ENCODE measurements around the gene M1AP.

Gene M1AP

DNA sequence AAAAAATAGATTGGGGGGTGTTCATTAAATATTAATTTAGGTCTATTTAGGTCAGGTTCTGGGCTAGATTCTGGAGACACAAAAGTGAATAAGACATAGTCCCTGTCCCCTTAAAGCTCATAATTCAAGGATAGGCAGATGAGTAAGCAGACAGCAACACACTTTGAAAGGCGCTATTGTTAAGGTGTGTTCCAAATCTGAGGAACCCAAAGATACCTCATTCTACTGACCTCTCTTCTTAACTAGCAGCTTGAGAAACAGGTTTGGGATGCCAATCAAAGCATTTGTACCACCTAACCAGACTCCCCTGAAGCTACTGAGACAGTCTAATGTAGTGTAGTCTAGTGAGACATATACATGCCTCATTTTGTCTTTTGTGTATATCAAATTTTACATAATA lies 40.8 kb upstream of the M1AP start:
- Histone ChIP-seq H3K9me2 (replicated peaks; ENCODE audit: insufficient read depth, low read length) (no peaks in the 10 kb centered on the region), H3K27ac (ENCODE audit: low read length) (no peak overlapping the region), H3K9me3 (replicated peaks; ENCODE audit: insufficient read depth, low read length) (no peaks in the 10 kb centered on the region), H2AFZ (ENCODE audit: low read length) (no peak overlapping the region), H3K27me3 (replicated peaks; ENCODE audit: insufficient read depth, low read length) (no peaks in the 10 kb centered on the region), H3K9ac (ENCODE audit: low read length) (no peak overlapping the region), H3K4me2 (ENCODE audit: low read depth, low read length) (no peak overlapping the region), H3K4me1 (ENCODE audit: low read length) (no peaks in the 10 kb centered on the region), H3F3A (ENCODE audit: insufficient read depth, low read length) (no peaks in the 10 kb centered on the region), H3K36me3 (replicated peaks; ENCODE audit: insufficient read depth, low read length) (no peaks in the 10 kb centered on the region), H4K20me1 (ENCODE audit: insufficient read depth, low read length) (no peaks in the 10 kb centered on the region), H3K79me2 (ENCODE audit: low read length) (no peaks in the 10 kb centered on the region), H3K4me3 (ENCODE audit: low read length) (no peak overlapping the region)
- TF ChIP-seq, protein P1, sequence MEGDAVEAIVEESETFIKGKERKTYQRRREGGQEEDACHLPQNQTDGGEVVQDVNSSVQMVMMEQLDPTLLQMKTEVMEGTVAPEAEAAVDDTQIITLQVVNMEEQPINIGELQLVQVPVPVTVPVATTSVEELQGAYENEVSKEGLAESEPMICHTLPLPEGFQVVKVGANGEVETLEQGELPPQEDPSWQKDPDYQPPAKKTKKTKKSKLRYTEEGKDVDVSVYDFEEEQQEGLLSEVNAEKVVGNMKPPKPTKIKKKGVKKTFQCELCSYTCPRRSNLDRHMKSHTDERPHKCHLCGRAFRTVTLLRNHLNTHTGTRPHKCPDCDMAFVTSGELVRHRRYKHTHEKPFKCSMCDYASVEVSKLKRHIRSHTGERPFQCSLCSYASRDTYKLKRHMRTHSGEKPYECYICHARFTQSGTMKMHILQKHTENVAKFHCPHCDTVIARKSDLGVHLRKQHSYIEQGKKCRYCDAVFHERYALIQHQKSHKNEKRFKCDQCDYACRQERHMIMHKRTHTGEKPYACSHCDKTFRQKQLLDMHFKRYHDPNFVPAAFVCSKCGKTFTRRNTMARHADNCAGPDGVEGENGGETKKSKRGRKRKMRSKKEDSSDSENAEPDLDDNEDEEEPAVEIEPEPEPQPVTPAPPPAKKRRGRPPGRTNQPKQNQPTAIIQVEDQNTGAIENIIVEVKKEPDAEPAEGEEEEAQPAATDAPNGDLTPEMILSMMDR (IDR thresholded peaks at IDR 0.05; ENCODE audit: low read length): no peak
- TF ChIP-seq EZH2phosphoT487 (IDR thresholded peaks at IDR 0.05; ENCODE audit: low read length) (no peak), EZH2 (optimal IDR thresholded peaks at IDR 0.05; ENCODE audit: low read depth, low read length) (no peak)
- DNase-seq: no peak

DNA sequence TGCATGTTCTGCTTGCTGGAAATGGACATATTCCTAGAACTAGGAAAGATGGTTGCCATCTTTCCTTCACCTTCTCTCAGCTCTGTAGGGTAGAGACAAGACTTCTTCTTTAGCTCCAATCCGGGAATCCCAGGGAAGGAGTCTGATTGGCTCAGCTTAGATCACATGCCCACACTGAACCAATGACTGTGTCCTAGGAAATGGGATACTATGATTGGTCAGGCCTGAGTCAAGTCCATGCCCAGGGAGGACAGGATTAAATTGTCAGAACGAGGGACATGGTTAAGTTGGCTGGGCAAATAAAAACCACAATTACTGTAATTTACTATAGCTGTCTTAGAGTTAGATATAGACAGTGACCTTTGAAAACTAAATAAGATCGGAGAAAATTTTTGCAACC lies 37.3 kb upstream of the M1AP start:
- TF ChIP-seq, protein P1 (IDR thresholded peaks at IDR 0.05; ENCODE audit: low read length): no peak
- TF ChIP-seq EZH2 (optimal IDR thresholded peaks at IDR 0.05; ENCODE audit: low read depth, low read length): no peak
- no peaks in the 10 kb centered on the region for H3K36me3 ChIP-seq (replicated peaks; ENCODE audit: insufficient read depth, low read length)
- no peak overlapping the region for H3K9ac ChIP-seq (ENCODE audit: low read length)
- no peak overlapping the region for H3K4me3 ChIP-seq (ENCODE audit: low read length)
- no peak overlapping the region for H3K4me2 ChIP-seq (ENCODE audit: low read depth, low read length)
- no peak overlapping the region for H2AFZ ChIP-seq (ENCODE audit: low read length)
- no peaks in the 10 kb centered on the region for H4K20me1 ChIP-seq (ENCODE audit: insufficient read depth, low read length)
- no peaks in the 10 kb centered on the region for H3K9me3 ChIP-seq (replicated peaks; ENCODE audit: insufficient read depth, low read length)
- no peaks in the 10 kb centered on the region for H3K4me1 ChIP-seq (ENCODE audit: low read length)
- H3F3A ChIP-seq (ENCODE audit: insufficient read depth, low read length): no peaks in the 10 kb centered on the region
- no peaks in the 10 kb centered on the region for H3K79me2 ChIP-seq (ENCODE audit: low read length)
- no peak for DNase-seq
- no peaks in the 10 kb centered on the region for H3K9me2 ChIP-seq (replicated peaks; ENCODE audit: insufficient read depth, low read length)
- H3K27me3 ChIP-seq (replicated peaks; ENCODE audit: insufficient read depth, low read length): no peaks in the 10 kb centered on the region
- no peak overlapping the region for H3K27ac ChIP-seq (ENCODE audit: low read length)

DNA sequence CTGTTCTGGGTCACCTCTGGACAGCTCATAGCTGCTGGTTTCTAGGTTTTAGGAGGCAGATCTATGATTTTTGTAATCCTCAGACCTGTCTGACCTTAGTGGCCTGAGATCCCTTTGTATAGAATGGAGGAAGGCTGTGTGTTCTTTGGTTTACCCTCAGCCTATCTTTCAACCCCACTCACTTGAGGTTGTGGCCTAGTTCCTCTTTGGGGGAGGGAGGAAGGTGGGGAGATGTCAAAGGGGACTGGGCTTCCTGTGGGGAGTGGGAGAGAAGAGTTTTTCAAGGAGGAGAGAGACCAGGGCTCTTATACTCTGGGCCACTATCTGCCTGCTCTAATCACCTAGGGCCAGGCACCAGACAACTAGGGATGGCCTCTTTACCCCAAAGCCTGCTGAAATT lies 34.4 kb upstream of the M1AP start:
- H3K9me2 ChIP-seq (replicated peaks; ENCODE audit: insufficient read depth, low read length): no peaks in the 10 kb centered on the region

DNA sequence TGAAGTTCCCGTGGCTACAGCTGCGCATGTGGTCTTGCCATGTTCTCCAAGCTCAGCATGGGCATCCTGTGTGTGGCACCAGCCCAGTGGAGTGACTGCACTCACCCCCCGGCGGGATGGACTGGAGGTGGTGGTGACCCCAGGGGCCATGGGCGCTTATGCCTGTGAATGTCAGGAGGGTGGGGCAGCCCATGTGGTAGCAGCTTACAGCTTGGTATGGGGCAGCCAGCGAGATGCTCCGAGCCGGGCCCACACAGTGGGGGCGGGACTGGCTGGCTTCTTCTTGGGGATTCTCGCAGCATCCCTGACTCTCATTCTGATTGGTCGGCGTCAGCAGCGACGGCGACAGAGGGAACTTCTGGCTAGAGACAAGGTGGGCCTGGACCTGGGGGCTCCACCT lies 31.5 kb upstream of the M1AP start:
- no peak overlapping the region for H3K4me3 ChIP-seq (ENCODE audit: low read length)
- H3K27me3 ChIP-seq (replicated peaks; ENCODE audit: insufficient read depth, low read length): no peaks in the 10 kb centered on the region

More for the DNA sequence above, 34.4 kb upstream of the M1AP start:
- H2AFZ ChIP-seq (ENCODE audit: low read length): no peak overlapping the region
- no peak overlapping the region for H3K4me2 ChIP-seq (ENCODE audit: low read depth, low read length)
- no peaks in the 10 kb centered on the region for H3F3A ChIP-seq (ENCODE audit: insufficient read depth, low read length)
- H3K36me3 ChIP-seq (replicated peaks; ENCODE audit: insufficient read depth, low read length): no peaks in the 10 kb centered on the region
- H3K9ac ChIP-seq (ENCODE audit: low read length): no peak overlapping the region
- H3K79me2 ChIP-seq (ENCODE audit: low read length): no peaks in the 10 kb centered on the region
- no peaks in the 10 kb centered on the region for H3K9me3 ChIP-seq (replicated peaks; ENCODE audit: insufficient read depth, low read length)
- no peak overlapping the region for H3K4me3 ChIP-seq (ENCODE audit: low read length)
- H4K20me1 ChIP-seq (ENCODE audit: insufficient read depth, low read length): no peaks in the 10 kb centered on the region
- DNase-seq: no peak
- H3K27ac ChIP-seq (ENCODE audit: low read length): no peak overlapping the region
- no peak for TF ChIP-seq EZH2phosphoT487 (IDR thresholded peaks at IDR 0.05; ENCODE audit: low read length)
- H3K4me1 ChIP-seq (ENCODE audit: low read length): no peaks in the 10 kb centered on the region
- no peaks in the 10 kb centered on the region for H3K27me3 ChIP-seq (replicated peaks; ENCODE audit: insufficient read depth, low read length)

More for the DNA sequence above, 31.5 kb upstream of the M1AP start:
- Histone ChIP-seq H3K79me2 (ENCODE audit: low read length) (no peaks in the 10 kb centered on the region), H3F3A (ENCODE audit: insufficient read depth, low read length) (no peaks in the 10 kb centered on the region), H3K9ac (ENCODE audit: low read length) (no peak overlapping the region), H3K27ac (ENCODE audit: low read length) (no peak overlapping the region), H2AFZ (ENCODE audit: low read length) (no peak overlapping the region), H3K9me3 (replicated peaks; ENCODE audit: insufficient read depth, low read length) (no peaks in the 10 kb centered on the region), H3K9me2 (replicated peaks; ENCODE audit: insufficient read depth, low read length) (no peaks in the 10 kb centered on the region), H3K4me2 (ENCODE audit: low read depth, low read length) (no peak overlapping the region), H3K4me1 (ENCODE audit: low read length) (no peaks in the 10 kb centered on the region), H4K20me1 (ENCODE audit: insufficient read depth, low read length) (no peaks in the 10 kb centered on the region), H3K36me3 (replicated peaks; ENCODE audit: insufficient read depth, low read length) (no peaks in the 10 kb centered on the region)
- TF ChIP-seq EZH2 (optimal IDR thresholded peaks at IDR 0.05; ENCODE audit: low read depth, low read length) (no peak), EZH2phosphoT487 (IDR thresholded peaks at IDR 0.05; ENCODE audit: low read length) (no peak)
- TF ChIP-seq, protein P1 (IDR thresholded peaks at IDR 0.05; ENCODE audit: low read length): no peak
- no peak for DNase-seq

Measured in MM.1S (cell line).